Stimulated activated CD8-positive, alpha-beta memory T cell treated with anti-CD3 and anti-CD28 coated beads, Interleukin-12 subunit alpha, Interleukin-12 subunit beta, amount 100 ng/mL, for 4 hours (primary cell): ENCODE measurements around the gene RELL1.
"Not testable (repeated sequence)": the region's sequence is repeated elsewhere in the genome, so short reads cannot be mapped to it uniquely, and the experiment has no call there.

Source experiments
- DNase-seq: peaks from one replicate; pipeline ENCODE4 v3.0.0-alpha.2; 2020; ENCODE audit warnings: low read depth

RELL1 gene

DNA sequence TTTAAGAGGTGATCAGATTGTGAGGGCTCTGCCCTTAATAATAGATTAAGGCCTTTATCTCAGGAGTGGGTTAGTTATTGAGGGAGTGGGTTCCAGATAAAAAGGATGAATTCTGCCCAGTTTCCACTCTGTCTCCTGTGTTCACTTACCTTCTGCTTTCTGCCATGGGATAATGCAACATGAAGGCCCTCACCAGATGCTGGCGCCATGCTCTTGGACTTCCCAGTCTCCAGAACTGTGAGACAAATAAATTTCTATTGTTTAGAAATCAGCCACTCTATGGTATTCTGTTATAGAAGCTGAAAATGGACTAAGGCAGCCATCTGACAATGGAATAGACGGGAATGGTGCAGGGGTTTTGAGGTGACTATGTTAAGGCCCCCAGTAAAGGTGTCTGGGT, 6.9 kb upstream of the RELL1 start:
- DNase-seq = no peak

DNA sequence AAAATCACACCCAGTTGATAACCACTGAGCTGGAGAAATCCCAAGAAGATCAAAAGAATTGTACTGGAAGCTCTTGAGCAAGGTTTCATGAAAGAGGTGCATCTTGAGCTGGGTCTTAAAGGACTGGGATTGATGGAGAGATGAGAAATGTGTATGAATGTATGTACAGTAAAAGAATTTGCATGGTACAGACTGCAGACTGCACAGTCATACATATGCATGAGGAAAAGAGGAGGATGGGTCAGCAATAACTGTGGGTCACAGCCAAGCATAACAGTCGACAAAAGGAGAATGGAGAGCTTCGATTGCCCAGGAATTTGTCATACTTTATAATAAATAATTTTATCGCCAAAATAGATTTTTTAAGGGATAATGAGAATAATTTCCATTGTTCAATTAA, 4.8 kb upstream of the RELL1 start:
- DNase-seq = no peak

DNA sequence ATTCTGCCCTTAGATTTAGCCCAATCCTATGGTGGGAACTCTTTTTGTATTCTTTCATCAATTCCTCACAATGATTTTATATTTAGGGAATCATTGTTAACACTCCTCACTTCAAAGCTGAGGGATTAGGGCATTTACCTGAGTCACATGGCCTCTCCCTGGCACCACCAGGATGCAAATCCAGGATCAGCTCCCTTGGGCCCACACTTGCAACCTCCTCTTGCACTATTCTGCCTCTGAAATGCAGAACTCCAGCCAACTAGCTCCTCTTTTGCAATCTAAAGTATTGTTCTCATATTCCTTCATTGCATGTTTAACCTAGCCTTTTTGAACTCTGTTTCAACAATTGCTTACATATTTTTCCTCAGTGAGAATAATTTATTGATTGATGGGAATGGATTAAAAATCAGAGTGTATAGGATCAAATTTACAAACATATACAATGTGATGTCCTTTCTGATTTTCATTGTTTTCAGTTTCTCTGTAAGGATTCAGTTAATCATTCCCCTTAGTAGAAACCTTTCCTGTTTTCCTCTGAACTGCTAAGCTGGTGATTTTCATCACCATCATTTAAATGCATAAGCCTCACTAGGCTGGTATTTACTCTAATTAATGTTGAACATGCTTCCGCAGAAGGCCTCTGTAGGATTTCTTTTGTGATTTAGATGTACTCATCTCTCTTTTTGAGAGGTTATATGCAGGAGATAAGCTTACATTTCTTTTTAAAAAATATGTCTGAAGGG, 3.3 kb upstream of the RELL1 start:
- DNase-seq = no peak

DNA sequence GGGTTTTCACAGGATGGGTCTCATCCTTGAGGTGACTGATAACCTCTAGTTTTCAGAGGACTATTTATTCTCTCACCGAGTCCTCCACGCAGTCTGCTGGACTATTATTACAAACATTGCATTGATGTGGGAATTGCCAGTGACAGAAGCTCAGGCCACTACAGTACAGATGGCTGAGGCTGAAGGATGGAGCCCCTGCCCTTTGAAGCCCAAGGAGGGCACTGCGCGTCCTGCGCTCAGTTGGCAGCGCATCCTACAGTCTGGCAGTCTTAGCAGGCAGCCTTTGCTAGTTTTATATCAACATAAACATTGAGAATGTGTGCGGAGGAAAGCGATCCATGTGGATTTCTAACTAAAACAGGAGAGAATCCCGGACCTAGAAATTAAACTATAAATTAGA, 1.5 kb upstream of the RELL1 start:
- DNase-seq = no peak

DNA sequence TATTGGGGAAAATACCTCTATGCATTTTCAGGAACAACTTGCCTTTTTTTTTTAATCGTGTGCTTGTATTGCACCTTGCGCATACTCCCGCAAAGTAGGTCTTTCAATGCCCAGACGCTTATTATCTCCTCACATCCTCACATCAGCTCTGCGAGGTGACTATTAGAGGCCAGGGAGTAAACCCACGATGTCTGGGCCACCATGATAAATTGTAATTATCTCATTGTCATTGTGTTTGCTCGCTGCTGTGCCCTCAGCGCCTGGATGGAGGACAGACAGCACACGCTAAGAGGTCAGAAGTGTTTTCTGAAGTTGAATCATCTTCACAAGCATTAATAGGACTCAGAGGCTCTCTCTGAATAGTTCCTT, 1.0 kb upstream of the RELL1 start:
- DNase-seq = no peak

DNA sequence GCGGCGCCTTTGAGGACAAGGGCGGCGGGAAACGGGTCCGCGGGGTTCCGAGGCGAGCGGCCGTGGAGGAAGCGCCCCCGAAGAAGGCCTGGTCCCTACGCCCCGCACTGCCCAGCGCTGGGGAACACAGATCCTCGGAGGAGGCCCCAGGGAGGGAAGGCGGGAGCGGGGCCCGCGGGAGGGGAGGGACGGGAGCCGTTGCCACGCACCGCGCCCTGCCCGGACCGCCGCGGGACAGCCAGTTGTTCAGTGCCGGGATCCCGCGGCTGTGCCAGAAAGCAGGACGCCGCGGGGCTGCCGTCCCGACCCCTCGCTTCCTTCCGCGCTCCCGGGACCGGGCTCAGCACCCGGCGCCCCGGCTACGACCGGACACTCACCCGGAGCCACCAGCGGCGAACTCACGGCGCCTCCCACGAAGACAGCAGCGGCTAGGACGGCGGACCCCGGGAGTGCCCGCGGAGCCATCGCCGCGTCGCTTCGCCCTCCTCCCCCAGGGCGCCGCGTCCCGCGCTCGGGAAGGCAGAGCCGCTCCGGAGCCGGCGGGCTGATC, 278 bp downstream of the RELL1 start:
- no peak for DNase-seq

DNA sequence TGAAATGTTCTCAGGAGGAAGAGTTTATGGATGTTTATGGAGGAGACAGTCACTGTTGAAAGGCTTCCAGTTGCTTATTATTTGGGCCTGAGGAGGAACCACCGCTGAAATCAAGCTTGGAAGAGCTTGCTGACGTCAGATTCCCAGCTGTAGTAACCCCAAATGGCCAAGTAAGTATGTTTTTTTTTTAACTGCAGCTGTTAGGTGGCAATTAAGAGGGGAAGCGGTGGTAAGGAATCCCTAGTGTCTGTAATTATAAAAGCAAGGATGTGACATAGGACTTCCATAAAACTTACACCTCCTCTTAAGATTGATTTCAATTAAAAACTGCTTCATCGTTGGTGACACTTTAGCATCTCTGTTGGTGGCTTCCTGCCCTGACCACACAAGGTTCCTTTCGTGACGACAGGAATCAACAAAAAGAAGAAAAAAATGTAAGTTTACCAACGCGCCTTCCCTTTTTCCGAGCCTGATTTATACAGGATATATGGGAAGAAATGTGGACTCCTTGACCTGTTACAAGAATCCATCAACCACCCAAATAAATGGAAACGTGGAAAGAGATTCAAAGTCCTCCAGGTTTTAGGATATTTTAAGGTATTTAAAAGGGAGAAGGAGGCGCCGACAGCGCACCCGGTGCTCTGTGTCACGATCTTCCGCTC, 884 bp downstream of the RELL1 start:
- no peak for DNase-seq

DNA sequence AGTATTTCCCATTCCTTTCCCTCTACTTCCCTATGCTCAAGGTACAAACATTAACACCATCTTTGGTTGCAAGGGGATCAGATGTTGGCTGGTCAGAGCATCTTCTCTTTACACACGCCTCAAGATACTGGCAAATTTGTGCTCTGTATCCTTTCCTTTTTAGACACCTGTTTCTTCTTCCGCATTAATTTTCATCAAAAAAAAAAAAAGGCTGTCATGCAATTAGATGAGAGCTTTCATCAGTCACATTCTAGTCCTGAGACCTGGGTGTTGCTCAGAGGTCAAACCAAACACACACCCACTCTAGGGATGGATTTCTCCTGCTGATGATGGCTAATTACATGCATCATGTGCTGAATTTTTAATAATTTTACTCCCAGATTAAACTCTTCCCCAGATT, 2.0 kb downstream of the RELL1 start:
- no peak for DNase-seq

DNA sequence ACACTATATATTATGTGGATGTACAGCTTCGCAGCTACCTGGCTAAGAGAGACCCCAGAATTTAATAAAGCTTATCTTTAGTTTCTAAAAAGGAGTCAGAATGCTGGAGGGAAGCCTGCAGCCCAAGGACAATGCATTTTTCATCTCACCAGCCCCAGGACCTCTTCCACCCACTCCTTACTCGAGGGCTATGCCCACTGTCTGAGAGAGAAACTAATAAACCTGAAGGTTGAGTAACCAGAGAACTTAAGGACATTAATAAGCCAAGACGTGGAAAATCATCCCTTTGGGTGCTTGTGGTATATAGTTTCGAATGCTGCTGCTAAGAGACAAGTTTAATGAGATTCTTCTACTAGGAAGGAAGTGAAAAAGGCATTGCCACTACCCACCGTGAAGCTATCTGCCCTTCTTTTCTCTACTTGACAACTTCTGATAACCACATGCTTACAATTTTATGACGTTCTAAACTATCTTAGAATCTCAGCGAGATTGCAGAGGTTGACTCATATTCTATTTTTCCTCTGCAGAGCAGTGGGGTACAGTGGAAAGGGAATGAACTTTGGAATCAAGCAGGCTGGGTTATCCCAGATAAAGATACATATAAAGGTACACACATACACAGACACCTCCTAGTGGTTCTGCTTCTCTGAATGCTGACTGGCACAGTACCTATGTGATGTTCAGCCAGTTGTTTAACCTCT, 3.3 kb downstream of the RELL1 start:
- DNase-seq = no peak

DNA sequence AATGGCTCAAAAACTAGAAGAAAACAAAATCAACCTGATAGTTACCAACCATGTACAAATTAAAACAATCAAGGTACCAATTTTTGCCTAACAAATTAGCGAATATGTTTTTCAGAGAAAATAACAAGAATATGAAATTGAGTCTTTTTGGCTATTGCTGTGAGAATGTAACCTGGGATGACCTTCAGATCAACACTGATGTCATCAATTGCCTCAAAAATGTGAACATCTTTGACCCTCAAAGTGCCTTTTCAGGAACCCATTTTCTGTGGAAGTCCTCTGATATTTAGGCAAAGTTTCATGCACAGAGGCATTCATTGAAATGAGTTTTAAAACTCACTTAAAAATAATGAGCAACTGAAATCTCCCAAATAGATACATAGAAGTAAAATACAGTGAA, 6.1 kb downstream of the RELL1 start:
- no peak for DNase-seq

DNA sequence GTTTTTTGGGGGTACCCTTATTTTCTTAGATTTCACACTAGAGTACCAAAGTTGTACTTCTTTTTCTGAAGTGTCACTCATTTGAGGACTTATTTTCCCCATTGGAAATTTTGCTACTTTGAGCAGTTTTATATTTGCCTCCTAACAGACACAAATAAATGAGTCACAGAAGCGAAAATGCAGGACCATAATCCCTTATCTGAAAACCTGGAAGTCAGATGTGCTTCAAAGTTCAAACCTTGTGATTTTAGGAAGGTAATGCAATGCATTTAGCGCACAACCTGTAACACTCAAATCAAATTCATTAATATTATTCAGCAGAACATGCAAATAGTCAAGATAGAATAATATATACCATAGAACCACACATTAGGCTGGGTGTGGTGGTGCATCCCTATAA, 6.9 kb downstream of the RELL1 start:
- no peak for DNase-seq

DNA sequence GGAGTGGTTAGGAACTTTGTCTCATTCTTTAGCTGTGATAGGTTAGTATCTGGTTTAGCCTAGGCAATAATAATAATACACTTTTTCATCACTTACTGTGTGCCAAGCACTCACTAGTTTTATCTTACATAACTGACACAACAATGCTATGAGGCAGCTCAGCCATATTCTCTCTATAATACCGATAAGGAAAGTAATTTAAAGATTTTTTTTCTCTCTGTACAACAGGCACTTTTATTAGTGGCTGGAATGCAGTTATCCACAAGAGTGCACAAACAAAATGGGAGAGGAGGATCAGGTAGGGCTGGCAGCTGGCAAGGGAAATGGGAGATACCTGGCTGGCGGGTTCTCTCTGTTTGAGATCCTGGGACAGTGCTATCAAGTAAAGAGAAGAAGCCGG, 7.6 kb downstream of the RELL1 start:
- DNase-seq = no peak

DNA sequence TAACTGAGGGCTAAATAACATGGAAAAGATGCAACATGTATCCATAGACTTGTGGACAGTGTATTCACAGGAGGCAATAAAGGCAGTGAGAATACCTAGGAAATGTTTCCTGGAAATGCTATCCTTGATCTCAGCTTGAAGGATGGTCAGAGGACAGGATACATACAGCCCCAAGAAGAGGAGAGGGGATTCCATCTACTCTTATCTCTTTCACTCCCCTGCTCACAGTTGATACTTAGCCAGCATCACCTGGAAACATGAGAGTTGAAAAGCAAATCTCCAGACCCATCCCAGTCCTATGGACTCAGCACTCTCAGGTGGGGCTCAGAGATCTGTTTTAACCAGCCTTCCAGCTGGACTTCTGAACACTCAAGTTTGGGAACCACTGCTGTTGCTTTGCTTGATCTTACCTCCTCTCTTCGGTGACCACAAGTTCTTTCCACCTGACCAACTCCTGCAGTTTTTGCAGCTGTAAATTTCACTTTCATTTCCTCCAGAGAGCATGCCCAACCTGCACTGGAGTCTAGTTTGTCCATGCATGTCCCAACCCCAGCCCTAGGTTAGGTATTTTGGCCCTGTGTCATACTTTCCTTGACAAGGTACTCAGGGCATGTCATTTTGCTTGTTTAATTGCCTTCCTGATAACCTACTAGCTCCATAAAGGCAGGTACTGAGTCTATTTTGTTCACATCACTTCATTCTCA, 10.4 kb downstream of the RELL1 start:
- no peak for DNase-seq

DNA sequence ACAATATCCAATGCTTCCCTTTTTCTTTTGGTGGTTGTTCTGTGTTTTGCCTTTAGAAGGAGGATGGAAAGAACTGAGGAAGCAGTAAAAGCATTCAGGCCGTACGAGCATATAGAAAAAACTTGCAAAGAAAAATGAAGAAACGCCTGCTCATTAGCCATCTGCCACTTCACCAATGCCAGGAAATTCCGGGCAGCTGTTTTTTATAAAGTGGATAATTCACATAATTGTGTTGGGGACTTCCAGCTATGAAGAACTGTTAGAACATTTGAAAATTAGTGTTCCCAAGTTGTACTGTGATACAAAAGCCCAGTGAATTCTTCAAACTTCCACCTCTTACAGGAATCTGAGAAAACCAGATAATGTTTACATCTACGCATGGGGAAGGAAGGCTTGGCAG, 11.7 kb downstream of the RELL1 start:
- DNase-seq = no peak

DNA sequence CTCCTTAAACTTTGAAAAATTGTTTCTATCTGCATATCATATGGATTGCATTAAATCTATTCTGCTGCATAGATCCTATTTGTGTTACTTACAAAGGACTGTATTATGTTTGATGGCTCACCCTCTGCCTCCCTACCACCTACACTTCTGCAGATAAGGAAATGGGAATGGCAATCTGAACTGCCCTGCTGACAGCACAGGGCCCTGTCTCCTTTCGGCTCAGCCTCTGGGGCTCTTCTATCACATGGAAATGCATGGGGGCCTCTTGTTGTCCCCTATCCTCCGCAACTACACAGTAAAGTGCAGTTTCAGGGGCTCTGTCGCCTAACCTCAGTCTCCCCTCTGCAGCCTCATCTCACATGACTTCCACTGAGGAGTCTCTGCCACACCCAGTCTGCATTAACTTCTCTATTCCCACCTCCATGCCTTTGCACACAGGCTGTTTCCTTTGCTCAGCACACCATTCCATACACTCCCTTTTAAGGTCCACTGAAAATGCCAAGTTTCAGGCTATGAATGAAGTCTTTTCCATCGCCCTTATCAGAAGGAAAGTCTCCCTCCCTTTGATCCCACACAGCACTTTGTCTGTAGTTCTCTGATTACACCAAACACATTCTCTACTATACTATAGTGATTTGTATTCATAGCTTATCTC, 12.5 kb downstream of the RELL1 start:
- no peak for DNase-seq

DNA sequence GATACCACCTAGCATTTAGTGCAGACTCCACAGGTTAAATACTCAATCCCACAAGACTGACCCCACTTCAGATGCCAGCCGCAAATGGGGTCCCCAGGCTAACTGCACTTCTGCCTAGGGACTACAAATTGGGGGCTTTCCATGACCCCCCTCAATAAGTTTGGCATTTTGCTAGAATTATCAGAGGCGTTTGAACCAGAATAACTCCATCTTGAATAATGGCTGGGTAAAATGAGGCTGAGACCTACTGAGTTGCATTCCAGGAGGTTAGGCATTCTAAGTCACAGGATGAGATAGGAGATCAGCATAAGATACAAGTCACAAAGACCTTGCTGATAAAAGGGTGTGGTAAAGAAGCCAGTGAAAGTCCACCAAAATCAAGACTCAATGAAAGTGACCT, 15.1 kb downstream of the RELL1 start:
- DNase-seq = no peak

DNA sequence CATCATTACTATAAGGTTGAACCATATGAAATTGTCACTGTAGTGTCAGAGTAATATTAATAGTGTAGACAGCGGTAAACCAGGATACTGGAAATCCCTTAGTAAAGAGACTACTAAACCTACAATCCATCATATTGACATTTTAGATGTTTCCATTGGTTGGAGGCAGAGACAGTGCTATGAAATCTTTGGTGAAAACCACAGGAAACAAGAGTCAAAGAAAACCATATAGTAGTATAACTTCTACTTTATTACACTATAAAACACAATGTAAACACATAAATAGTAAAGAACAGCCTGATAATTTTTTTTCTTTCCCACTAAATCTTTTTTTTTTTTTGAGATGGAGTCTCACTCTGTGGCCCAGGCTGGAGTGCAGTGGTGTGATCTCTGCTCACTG, 15.9 kb downstream of the RELL1 start:
- DNase-seq = no peak

DNA sequence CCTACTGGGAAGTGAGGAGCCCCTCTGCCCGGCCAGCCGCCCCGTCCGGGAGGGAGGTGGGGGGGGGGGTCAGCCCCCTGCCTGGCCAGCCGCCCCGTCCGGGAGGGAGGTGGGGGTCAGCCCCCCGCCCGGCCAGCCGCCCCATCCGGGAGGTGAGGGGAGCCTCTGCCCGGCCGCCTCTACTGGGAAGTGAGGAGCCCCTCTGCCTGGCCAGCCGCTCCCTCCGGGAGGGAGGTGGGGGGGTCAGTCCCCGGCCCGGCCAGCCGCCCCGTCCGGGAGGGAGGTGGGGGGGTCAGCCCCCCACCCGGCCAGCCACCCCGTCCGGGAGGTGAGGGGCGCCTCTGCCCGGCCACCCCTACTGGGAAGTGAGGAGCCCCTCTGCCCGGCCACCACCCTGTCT, 17.1 kb downstream of the RELL1 start:
- not testable (repeated sequence) for DNase-seq

DNA sequence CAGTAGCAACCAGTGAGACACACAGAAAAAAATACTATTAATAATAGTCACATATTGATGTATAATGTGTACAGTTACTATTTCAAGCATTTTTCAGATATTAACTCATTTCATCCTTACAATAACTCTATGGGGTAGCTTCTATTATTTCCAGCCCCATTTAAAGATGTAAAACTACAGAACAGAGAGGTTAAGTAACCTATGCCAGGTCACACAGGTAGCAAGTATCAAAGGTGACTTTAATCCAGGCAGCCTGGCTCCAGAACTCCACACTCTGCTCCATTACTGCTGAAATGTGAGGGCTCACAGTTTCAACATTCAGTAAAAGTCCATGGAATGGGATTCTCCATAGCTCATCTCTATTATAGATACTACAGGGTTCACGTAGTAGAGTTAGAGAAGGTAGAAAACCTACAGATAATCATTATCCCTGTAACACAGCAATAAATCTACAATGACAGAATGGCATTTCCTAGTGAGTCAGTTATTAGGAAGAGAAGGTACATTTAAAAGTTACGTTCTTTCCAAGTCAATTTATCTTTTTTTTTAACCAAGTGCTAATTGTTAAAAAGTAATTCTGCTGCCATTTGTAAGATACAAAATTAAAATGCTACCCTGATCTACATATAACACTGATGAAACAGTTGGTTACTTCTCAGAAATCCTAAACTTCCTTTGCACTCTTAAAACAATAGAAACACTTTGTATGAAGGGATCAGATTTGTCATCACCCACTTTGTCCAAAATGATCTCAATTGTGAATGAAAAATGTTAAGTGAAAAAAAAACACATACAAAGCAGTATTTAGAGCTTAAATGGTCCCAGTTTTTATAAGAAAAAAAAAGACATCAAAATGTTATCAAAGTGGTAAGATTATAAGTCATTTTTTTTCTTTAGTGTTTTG, 18.7 kb downstream of the RELL1 start:
- no peak for DNase-seq

DNA sequence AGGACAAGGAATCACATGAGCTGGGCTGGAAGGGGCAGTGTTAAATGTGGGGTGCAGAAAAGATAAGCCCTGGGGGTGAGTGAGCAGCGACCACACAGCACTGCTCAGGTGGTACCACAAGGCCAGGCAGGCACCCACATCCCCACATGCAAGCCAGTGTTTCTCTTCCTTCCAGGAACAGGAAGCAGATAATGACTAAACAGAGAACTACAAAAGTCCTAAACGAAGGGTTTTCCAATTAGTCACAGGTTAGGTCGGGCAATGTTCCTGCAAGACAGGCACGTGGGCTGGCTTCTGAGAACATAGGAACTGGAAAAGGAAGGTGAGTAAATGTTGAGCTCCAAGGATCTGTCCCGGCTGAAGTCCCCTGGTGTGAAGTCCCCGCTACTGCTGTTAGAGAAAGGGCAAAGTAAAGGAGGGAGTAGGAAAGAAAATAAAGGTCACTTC, 19.5 kb downstream of the RELL1 start:
- no peak for DNase-seq
